HG02642 (cell line): Measurements from ENCODE around the gene ARSG.
"Not testable (repeated sequence)": the region's sequence is repeated elsewhere in the genome, so short reads cannot be mapped to it uniquely, and the experiment has no call there.

Experiments used
- ATAC-seq: cut with Tn5 transposase; IDR thresholded peaks from one replicate; pipeline ENCODE4 v1.9.1; 2021; ENCODE audit warnings: mild to moderate bottlenecking; ENCODE audit not compliant: unreplicated experiment, poor library complexity

Gene ARSG

DNA sequence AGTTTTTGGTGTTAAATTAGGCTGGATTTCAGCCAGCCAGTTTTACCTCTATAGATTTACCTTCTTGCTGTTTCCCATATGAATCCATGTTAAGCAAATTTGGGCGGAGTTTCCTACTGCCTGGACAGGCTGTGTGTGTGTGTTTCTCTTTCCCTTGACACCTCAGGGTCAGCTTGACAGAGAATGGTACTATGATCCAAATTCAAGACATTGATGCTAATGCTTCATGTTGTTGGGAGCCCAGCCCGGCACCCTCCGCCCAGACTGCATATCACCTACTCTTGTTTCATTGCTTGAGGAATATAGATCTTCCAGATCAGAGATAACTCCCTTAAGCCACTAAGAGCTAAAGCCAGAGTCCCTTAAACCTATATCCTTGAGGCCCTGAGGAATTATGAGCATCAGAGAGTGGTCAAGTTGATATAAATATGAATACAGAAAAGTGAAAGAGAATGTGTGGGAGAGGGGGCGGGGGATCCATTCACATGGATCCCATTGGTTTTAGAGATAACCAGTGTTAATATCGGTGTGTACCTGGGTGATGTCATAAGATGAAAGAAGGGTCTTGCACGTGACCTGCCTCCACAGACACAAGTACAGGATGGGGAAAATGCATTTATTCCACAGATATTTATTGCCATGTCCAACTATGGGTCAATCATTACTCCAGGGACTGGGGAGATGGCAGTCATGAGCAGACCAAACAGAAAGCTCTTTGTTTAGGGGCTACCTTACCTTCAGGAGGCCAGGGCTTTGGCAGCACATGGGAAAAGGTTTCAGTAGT is 96.3 kb downstream of the ARSG start:
- ATAC-seq: no peak

DNA sequence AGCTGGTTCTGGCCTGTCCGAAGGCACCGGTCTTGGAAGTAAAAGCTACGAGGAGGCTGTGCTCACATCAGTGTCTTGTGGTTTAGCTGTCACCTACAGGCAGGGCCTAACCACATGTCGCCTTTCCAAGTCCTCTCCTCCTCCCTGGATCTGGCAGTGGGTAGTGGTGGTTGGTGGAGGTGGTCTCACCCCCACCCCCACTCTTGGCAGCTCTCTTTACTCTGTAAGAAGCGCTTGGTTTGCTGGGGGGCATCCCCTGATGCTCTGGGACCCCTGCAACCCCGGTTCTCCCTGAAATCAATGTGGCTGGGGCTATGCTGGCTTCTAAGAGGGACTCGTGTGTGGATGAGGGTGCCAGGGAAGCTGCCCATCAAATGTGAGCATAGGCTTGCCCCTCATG is 97.7 kb downstream of the ARSG start:
- no peak for ATAC-seq

DNA sequence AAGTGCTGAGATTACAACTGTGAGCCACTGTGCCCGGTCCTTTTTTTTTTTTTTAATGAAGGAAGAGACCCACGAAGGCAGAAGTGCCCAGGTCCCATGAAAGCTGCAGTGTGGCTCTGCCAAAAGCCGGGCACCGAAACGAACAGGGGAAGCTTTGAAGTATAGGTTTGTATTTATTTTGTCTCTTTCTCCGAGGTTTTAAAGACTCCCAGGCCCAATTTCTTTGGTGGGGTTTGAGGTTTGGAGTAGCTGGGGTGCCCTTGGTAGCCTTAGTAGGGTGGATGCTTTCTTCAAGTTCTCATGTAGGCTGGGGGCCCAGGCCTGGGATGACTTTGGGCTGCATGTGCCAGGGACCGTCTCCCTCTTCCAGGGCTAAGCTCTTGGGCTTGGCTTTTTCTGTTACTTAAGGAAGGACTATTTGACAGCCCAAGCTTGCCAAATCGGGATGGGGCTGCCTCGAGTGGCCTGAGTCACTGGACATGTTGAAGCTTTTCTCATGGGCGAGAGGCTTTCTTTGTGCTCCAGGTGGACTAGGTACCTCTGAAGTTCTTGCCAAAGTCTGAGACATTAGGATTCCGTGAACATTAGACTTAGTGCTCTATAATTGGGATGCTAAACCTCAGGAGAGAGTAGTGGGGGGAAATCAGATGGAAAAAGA is 99.7 kb downstream of the ARSG start:
- ATAC-seq: no peak

DNA sequence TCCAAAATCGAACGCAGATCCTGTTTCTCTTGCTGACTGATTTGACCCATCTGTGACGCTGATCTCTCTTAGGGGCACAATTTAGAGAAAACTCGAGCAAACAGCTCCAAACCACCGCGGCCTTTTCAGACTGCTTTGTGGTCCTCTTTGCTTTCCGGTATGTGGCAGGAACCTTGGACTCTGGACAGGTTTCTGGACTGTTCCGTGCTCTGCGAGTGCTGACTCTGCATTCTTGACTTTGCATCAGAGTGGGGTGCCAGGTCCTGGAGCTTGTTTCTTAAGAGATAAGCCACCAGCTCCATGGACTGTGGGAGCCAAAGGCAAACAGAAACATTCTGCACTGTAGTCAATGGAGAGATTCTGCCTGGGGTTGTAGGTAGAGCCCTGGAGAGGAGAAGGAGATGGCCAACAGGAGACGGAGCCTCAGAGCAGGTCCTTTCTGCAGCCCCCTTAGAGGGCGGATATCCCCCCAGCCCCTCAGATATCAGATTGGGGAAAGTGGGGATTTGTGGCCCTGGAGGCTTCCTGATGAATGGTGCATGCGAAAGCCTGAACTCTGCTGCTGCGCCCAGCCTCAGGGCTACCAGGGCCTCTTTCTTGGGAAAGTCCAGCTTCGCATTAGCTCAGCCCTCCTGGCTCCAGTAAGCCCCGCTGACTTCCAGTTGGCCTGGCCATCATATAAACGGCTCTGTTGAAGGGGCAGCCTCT is 100.4 kb downstream of the ARSG start:
- ATAC-seq: no peak

DNA sequence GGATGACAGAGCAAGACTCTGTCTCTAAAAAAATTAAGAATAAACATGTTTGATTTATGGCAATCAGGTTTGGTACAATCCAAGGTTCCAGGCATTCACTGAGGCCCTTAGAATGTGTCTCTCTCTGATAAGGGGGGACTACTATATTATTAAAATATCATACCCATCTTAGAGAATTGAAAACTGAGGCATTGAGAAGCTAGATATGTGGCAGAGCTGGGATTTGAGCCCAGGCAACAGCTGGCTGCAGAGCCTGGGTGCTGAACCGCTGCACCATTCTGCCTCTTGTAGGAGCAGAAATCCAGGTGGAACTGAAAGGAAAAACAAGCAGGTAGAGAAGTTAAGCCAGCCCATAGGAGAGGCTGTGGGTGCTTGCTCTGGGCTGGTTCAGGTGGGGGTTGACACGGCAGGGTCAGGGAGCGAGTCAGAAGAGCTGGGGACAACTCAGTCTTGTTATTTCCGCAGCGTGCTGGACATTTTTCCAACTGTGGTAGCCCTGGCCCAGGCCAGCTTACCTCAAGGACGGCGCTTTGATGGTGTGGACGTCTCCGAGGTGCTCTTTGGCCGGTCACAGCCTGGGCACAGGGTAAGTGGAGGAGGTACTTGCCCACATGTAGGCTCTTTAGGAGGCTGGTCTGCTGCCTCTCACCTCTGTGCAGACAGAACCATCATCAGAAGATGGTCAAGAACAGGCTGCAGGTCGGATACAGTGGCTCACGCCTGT is 103.5 kb downstream of the ARSG start:
- no peak for ATAC-seq

DNA sequence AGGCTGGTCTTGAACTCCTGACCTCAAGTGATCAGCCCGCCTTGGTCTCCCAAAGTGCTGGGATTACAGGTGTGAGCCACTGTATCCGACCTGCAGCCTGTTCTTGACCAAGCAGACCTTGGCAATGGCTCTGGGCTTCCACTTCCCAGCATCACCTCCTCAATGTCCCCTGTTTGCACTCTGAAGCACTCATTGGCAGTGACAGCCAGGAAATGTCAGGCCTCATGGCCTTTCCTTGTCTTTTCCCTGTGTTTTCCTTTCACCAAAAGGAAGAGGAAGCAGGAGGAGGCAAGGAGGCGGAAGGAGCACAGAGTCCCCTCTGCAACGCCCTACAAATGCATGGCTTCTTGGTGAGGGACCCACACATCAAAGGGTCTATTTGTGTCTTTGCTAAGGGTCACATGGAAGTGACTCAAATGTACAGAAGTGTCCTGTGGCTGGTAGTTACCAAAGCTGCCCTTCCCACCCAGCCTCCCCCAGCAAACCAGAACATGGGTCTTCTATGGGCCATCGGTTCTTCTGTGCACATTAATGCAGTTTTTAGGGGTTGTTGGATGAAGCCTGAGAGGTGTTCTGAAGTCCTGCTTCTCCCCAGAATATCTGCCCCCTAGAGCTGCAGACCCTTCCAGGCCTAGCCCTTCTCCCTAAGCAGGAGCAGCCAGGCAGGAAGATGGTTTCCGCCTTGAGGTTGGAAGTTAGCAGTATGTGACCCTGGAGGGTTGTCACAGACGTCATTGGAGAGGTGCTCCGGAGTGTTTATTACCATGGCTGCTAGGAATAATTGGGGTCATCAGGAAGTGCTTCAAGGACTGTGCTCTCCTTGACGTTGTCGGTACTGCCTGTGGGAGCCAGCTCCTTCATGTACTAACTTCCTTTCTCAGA is 105.2 kb downstream of the ARSG start:
- ATAC-seq: no peak

DNA sequence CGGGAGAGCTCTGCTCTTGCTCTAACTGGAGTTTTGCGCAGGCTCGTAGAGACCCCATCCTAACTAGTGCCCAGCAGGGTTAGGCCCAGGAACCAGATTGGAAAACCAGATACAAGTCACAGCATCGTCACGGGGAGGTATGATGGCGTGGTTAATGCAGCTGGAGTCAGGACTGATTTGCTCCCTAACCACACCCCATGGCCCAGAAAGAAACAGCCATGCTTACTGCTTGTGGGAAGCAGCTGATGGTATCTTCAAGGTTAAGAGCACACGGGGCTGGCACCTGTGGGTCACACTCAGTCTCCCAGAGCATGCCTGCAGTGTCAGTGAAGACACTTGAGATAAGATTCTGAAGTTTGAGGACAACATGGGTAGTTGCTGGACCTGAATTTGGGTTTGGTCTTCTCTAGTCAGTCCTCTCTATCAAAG is 105.8 kb downstream of the ARSG start:
- no peak for ATAC-seq

DNA sequence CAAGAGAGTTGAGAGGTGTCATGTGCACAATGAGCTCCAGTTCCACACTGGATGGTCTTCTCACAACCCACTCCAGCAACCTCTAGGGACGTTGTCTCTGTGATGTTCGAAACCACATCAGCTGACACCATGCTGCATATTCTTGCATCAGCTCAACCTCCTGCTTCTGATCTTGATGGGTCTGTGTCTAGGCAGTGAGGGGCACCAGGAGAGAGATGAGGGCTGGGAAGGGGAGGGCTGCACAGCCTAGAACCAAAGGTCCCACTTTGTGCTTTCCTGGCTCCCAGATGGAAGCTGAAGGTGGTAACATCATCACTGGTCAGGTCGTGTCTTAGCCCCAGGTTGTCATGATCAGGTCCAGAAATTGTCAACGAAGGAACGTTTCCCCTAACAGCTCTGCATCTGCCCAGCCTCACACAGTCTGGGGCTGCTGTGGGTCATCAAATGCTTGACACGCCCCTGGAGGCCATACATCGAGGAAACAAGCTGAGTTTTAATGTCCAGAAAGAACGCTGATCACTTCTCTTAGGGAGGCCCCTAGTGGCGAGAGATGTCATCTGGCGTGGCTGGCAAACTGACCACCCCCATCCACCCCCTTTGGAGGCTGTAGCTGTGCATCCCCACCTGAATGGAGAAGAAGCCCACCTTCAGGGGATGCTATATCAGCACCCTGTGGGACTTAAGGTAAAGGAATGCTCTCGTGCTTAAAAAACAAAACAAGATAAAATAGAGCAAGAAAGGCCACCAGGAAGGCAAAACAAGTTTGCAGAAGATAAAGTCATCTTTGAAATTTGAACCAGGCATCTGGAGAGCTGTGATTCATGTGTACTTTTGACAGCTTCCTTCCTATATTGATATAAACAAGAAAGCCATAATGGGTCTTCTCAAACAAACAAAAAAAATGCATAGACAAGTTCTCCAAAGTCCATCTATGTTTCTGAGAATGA is 107.7 kb downstream of the ARSG start:
- ATAC-seq: peak; percentile 73

DNA sequence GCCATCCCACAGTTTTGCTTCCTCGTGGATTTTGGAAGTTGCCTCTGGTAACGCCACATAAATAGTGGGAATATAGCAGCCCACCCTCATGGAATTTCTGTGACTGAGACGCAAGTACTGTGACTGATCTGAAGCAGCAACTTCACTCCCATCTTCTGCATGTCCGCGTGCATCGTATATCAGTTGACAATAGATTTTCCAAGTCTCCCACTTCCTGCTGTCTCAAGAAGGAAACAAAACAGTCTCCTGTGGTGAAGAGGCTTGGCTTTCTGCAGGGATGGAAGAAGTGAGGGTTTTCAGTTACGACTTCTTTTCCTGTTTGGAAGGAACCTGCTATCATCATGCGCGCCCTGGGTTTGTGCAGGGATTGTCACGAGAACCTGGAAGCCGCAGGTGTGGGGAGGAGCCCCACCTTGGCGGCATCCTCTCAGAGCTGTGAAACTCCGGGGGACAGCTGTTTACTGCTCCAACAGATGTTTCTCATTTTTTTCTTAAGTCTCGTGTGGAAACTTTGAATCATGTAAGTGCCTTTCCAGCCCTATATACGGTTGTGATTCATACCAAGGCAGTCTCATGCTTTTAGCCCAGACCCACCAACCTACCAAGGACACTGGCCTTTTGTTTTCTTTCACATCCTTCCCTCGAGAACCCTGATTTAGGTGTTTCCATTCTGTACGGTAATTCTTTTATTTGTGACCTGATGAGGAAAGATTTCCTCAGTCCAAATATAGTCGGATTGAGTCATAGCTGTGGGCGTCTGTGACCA is 108.5 kb downstream of the ARSG start:
- ATAC-seq: no peak

DNA sequence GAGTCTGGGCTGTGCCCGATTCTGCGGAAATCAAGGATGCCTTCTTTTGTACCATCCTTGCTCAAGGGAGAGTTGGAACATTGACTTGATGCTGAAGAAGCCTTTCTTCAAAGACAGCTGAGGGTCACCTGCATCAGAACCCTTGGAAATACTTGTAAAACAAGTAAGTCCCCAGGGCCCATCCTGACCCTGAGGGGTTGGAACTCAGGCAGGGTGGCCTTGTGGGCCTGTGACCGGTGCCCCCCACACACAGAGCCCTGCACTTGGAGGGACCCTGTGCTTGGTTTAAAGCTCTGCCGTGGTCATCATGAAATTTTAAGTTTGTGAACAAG is 109.1 kb downstream of the ARSG start:
- ATAC-seq: no peak

DNA sequence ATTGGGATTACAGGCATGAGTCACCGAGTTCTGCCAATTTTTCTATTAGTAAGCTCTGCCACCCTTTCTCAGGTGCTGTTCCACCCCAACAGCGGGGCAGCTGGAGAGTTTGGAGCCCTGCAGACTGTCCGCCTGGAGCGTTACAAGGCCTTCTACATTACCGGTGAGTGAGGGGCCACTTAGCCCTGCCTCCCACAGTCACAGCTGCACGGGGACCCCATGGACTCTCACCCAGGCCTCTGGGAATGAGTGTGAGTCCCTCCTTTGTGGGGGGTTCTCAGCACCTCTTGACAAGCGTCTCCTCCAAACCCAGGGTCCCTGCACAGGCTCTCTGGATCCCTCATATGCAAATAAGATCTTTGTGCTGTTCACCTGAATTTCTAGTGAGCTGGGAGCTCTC is 110.0 kb downstream of the ARSG start:
- no peak for ATAC-seq

DNA sequence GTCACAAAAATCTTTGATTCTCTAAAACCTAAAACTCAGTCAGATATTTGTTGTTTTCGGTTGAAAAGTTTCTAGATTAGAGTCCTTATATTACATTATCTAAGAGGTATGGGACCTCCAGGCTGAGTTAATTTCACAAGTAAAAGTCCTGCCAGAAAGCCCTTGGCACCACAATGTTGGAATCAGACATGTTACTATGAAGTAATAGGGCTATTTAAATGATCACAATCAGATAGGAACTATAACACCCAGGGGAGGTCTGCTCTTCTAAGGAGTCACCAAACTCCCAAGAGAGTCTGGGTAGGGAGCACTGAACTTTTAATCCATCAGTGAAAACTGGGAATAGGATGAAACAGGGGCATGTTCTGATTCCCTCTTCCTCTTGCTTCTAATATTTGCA is 111.8 kb downstream of the ARSG start:
- ATAC-seq: no peak

DNA sequence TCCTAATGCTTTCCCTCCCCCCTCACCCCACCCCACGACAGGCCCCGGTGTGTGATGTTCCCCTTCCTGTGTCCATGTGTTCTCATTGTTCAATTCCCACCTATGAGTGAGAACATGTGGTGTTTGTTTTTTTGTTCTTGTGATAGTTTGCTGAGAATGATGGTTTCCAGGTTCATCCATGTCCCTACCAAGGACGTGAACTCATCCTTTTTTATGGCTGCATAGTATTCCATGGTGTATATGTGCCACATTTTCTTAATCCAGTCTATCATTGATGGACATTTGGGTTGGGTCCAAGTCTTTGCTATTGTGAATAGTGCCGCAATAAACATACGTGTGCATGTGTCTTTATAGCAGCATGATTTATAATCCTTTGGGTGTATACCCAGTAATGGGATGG is 112.5 kb downstream of the ARSG start:
- not testable (repeated sequence) for ATAC-seq

DNA sequence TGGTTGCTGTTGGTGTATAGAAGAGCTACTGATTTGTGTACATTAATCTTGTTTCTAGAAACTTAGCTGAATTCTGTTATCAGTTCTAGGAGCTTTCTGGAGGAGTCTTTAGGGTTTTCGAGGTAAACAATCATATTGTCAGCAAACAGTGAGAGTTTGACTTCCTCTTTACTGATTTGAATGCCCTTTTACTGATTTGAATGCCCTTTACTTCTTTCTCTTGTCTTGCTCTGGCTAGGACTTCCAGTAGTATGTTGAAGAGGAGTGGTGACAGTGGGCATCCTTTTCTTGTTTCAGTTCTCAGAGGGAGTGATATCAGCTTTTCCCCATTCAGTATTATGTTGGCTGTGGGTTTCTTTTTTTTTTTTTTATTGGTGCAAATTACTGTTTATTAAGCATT is 116.4 kb downstream of the ARSG start:
- not testable (repeated sequence) for ATAC-seq

DNA sequence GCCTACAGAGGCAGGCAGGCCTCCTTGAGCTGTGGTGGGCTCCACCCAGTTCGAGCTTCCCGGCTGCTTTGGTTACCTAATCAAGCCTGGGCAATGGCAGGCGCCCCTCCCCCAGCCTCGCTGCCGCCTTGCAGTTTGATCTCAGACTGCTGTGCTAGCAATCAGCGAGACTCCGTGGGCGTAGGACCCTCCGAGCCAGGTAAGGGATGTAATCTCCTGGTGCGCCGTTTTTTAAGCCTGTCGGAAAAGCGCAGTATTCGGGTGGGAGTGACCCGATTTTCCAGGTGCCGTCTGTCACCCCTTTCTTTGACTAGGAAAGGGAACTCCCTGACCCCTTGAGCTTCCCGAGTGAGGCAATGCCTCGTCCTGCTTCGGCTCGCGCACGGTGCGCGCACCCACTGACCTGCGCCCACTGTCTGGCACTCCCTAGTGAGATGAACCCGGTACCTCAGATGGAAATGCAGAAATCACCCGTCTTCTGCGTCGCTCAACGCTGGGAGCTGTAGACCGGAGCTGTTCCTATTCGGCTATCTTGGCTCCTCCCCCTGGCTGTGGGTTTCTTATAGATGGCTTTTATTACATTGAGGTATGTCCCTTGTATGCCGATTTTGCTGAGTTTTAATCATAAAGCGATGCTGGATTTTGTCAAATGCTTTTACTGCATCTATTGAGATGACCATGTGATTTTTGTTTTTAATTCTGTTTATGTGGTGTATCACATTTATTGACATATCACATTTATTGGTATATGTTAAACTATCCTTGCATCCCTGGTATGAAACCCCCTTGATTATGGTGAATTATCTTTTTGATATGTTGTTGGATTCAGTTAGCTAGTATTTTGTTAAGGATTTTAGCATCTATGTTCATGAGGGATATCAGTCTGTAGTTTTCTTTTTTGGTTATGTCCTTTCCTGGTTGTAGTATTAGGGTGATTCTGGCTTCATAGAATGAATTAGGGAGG is 122.6 kb downstream of the ARSG start:
- not testable (repeated sequence) for ATAC-seq

DNA sequence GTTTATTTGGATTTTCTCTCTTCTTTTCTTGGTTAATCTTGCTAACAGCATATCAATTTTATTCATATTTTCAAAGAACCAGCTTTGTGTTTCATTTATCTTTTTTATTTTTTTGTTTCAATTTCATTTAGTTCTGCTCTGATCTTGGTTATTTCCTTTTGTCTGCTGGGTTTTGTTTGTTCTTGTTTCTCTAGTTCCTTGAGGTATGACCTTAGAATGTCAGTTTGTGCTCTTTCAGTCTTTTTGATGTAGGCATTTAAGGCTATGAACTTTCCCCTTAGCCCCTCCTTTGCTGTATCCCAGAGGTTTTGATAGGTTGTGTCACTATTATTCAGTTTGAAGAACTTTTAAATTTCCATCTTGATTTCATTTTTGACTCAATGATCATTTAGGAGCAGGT is 123.6 kb downstream of the ARSG start:
- not testable (repeated sequence) for ATAC-seq

DNA sequence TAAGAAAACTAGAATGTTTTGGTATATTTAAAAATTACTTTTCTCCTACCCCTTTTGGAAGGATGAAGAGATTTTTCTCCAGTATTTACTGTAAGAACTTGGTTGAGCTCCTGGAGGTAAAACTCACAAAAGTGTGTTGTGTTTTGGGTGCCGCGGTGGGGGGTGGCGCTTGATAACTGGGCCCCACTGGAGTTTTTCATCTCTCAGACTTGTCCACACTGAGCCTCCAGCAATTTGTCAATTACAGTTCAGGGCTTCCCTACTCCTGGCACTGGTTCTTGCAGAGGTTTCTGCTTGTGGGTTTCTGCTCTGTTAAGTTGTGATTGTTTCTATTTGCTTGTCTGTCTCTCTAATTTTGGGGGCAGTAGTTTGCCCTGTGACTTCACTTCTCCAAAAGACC is 126.0 kb downstream of the ARSG start:
- no peak for ATAC-seq
